GM19238 (cell line): Measurements from ENCODE around the gene LDOC1.
"Not testable (repeated sequence)": the region's sequence is repeated elsewhere in the genome, so short reads cannot be mapped to it uniquely, and the experiment has no call there.

ENCODE experiments used
- DNase-seq: peaks from one replicate; pipeline ENCODE4 v3.0.0; 2011; ENCODE audit warnings: low spot score; ENCODE audit not compliant: insufficient read length

The LDOC1 gene

GRCh38 chrX:141176586-141177451 is at the start of gene LDOC1:
TSS of gene LDOC1 (minus strand) at chrX:141177129. CDS start at chrX:141177021, 108 bp downstream.
- no peak for DNase-seq

DNA sequence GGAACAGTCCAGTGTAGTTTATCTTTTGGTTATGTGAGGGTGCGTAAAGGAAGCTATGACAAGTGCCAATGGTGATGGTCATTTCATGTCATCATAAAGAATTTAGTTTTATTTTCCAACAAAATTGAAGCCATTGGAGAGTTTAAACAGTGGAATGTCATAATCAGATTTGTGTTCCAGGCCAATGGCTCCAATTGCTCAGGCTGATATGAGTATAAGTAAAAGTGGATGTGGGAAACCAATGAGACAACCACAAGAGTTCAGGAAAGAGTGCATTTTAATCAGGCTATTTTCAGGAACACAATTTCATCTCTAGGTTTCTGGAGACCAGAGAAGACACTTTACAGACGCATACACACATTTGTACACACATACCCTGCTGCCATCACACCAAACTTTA is 44.7 kb upstream of the LDOC1 start:
- DNase-seq = no peak

DNA sequence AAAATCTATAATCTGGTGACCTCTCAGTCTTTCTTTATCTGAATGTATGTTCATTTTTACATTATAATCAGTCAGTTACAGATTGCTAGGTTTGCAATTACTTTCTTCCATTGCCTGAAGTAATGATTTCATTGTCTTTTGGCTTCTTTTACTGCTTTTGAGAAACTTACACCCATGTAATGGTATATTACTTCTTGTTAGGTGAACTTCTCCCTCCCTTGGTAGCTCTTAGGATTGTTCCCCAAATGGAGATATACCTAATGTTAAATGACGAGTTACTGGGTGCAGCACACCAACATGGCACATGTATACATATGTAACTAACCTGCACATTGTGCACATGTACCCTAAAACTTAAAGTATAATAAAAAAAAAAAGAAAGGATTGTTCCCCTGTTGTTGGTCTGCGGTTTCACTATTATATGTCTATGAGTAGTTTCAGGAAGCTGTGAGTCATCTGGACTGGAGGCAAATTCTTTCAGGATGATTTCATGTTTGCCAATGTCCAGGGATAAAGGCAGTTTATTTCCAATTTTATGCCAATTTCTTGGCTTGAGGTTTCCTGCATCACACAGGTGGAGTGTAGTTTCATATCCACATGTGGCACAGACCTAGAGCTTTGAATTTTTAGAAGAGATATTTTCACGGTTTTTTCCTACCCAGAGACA is 43.5 kb upstream of the LDOC1 start:
- DNase-seq = no peak

GRCh38 chrX:141214196-141214595 is 37.3 kb upstream of the LDOC1 start:
- DNase-seq = no peak

GRCh38 chrX:141201962-141202361 is 25.0 kb upstream of the LDOC1 start:
- DNase-seq = no peak

GRCh38 chrX:141188573-141188972 is 11.6 kb upstream of the LDOC1 start:
- not testable (repeated sequence) for DNase-seq

DNA sequence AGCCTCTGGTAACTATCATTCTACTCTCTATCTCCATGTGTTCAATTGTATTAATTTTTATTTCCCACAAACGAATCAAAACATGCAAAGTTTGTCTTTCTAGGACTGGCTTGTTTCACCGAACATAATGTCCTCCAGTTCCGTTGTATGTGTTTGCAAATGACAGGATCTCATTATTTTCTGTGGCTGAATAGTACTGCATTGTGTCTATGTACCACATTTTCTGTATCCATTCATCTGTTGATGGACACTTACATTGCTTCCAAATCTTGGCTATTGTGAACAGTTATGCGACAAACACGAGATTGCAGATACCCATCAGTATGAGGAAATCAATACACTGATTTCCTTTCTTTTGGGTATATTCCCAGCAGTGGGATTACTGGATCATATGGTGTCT is 8.4 kb upstream of the LDOC1 start:
- no peak for DNase-seq

GRCh38 chrX:141183000-141183399 is 6.1 kb upstream of the LDOC1 start:
- DNase-seq = no peak

DNA sequence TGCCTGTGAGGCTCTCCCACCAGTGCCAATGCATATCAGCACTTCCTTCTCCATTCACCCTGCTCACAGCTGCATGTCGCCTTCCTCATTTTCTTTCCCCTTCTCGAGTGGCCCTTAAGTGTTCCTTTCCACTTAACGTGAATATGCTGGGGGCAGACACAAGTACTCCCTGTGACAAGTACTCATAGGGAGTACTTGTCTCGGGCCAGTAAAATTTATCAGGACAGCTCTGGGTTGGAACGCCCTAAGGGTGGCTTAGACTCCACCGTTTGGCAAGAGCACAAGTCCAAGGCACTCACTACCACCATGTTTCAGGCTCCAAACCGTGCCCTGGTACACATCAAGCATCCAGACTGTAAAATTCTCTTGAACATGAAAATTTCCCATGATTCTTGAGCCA is 3.9 kb upstream of the LDOC1 start:
- DNase-seq = no peak

- no peak for DNase-seq
Measured at GRCh38 chrX:141175786-141176185, 1.1 kb downstream of the LDOC1 start.

- no peak for DNase-seq
Measured at GRCh38 chrX:141164406-141164805, 12.5 kb downstream of the LDOC1 start.

DNA sequence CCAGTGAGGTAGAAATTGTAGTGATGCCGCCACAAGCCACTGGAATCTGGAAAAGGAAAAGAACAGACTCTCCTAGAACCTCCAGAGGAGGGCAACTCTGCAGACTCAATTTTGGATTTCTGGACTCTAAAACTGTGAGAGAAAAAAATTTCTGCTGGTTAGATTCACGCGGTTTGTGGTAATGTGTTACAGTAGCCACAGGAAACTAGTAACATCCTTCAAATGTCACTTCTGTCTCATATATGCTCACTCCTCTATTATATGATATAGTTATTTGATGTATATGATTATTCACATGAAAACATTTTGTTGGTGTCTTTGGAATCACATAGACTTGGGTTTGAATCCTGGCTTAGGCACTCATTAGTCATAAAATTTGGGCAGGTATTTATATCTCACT is 18.8 kb downstream of the LDOC1 start:
- DNase-seq = no peak

GRCh38 chrX:141155231-141155630 is 21.7 kb downstream of the LDOC1 start:
- DNase-seq = not testable (repeated sequence)

DNA sequence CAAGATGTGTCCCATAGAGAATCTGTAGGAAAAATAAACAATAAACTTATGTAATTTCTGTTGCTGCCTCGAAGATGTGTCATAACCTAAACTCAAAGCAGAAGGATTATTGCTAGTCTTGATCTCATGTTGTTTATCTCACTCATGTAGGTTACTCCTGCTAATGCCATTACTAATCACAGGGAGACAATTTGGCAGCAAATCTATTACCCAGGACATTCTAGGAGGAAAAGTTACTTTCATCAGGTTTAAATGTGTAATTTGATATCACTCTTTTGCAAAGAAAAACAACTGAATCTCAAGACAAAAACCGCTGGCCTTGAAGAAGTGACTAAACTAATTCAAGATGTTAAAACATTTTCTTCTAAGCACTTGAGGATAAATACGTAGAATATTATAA is 34.0 kb downstream of the LDOC1 start:
- no peak for DNase-seq

DNA sequence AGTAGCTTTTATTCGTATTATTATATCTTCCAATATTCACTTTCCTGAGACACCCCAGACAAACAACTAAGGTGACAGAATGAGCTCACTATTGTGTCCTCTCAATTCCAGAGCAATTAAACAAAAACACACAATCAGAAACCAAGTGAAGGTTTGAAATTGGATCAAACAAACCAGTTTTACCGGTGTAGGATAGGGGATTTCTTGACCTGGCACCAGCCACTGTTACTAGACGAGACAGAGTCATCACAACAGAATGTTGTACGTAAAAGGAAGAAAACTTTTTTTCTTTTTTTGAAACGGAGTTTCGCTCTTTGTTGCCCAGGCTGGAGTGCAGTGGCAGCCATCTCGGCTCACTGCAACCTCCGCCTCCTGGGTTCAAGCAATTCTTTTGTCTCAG is 43.7 kb downstream of the LDOC1 start:
- no peak for DNase-seq

- no peak for DNase-seq
Measured at GRCh38 chrX:141127146-141127545, 49.8 kb downstream of the LDOC1 start.
